HEK293 (cell line): ENCODE measurements around the gene ACSL3.

Source experiments
- CTCF ChIA-PET: fragments of 350-600 bp; formaldehyde crosslinking; extraction: SDS; loops from one replicate; lab custom pipeline; 2021; ENCODE audit warnings: antibody characterized with exemption; lab: Yijun Ruan, JAX
- POLR2A ChIA-PET: fragments of 300-600 bp; formaldehyde crosslinking; extraction: SDS; loops from one replicate; lab custom pipeline; 2020; ENCODE audit warnings: antibody characterized with exemption, inconsistent platforms; lab: Yijun Ruan, JAX
- H3K27ac ChIP-seq: fragments of 200-500 bp; sonication (Bioruptor generic); 2 replicates; pipeline ENCODE4 v1.5.1; 2014; ENCODE audit warnings: low read depth, low read length, control low read depth, inconsistent platforms; ENCODE audit errors: extremely low read depth
- H3K36me3 ChIP-seq, 2 experiments: fragments of 200-500 bp in 1 of 2; sonication (Bioruptor generic) in 1 of 2; 1 replicate in 1 of 2; 2 replicates in 1 of 2; pipeline ENCODE4 v1.5.1; 2014 to 2017; ENCODE audit warnings: inconsistent platforms in 2 of 2, low read length in 2 of 2; ENCODE audit not compliant: control insufficient read depth in 2 of 2, insufficient read depth in 1 of 2
- H3K4me1 ChIP-seq: fragments of 200-500 bp; sonication (Bioruptor generic); 2 replicates; pipeline ENCODE4 v1.5.1; 2014; ENCODE audit warnings: mild to moderate bottlenecking, low read length, inconsistent platforms; ENCODE audit not compliant: control insufficient read depth, insufficient read depth
- H3K4me3 ChIP-seq: 2 replicates; pipeline ENCODE4 v1.5.1; 2011; ENCODE audit warnings: low read depth, mild to moderate bottlenecking, control low read depth, low read length, moderate library complexity
- H3K9me3 ChIP-seq: fragments of 200-500 bp; sonication (Bioruptor generic); 2 replicates; pipeline ENCODE4 v1.5.1; 2014; ENCODE audit warnings: low read depth, low read length, inconsistent platforms; ENCODE audit not compliant: control insufficient read depth, insufficient read depth
- MZF1 ChIP-seq: fragments of 450-650 bp; formaldehyde crosslinking; IDR thresholded peaks from 2 replicates; pipeline ENCODE4 v1.5.1; 2017; ENCODE audit warnings: missing biosample characterization, missing genetic modification characterization, borderline replicate concordance
- PATZ1 ChIP-seq: fragments of 450-650 bp; formaldehyde crosslinking; IDR thresholded peaks from 2 replicates; pipeline ENCODE4 v1.5.1; 2016; ENCODE audit warnings: missing biosample characterization, missing genetic modification characterization
- PBX3 ChIP-seq: sonication (generic); formaldehyde crosslinking; IDR thresholded peaks from 2 replicates; pipeline ENCODE4 v1.8.1; 2022; ENCODE audit warnings: mild to moderate bottlenecking, moderate library complexity, missing genetic modification reagents
- SP2 ChIP-seq: fragments of 450-650 bp; formaldehyde crosslinking; IDR thresholded peaks from 2 replicates; pipeline ENCODE4 v1.5.1; 2016; ENCODE audit warnings: missing biosample characterization, missing genetic modification characterization
- TSHZ1 ChIP-seq: fragments of 450-650 bp; formaldehyde crosslinking; IDR thresholded peaks from 2 replicates; pipeline ENCODE4 v1.5.1; 2016; ENCODE audit warnings: missing biosample characterization, missing genetic modification characterization, borderline replicate concordance
- ZBTB48 ChIP-seq: fragments of 450-650 bp; formaldehyde crosslinking; IDR thresholded peaks from 2 replicates; pipeline ENCODE4 v1.5.1; 2016; ENCODE audit warnings: missing biosample characterization, missing genetic modification characterization
- ZNF112 ChIP-seq: fragments of 450-650 bp; formaldehyde crosslinking; IDR thresholded peaks from 2 replicates; pipeline ENCODE4 v1.5.0; 2017; ENCODE audit warnings: missing biosample characterization, missing genetic modification characterization
- ZNF155 ChIP-seq: fragments of 450-650 bp; formaldehyde crosslinking; IDR thresholded peaks from 2 replicates; pipeline ENCODE4 v1.5.1; 2016; ENCODE audit warnings: missing biosample characterization, missing genetic modification characterization
- ZNF23 ChIP-seq: fragments of 450-650 bp; formaldehyde crosslinking; IDR thresholded peaks from 2 replicates; pipeline ENCODE4 v1.5.1; 2016; ENCODE audit warnings: missing biosample characterization, missing genetic modification characterization, borderline replicate concordance
- ZNF239 ChIP-seq: fragments of 450-650 bp; formaldehyde crosslinking; IDR thresholded peaks from 2 replicates; pipeline ENCODE4 v1.5.1; 2016; ENCODE audit warnings: missing biosample characterization, missing genetic modification characterization
- ZNF26 ChIP-seq: fragments of 450-650 bp; formaldehyde crosslinking; IDR thresholded peaks from 2 replicates; pipeline ENCODE4 v1.5.1; 2016; ENCODE audit warnings: missing biosample characterization, missing genetic modification characterization
- ZNF280D ChIP-seq: fragments of 450-650 bp; formaldehyde crosslinking; IDR thresholded peaks from 2 replicates; pipeline ENCODE4 v1.5.1; 2016; ENCODE audit warnings: missing biosample characterization, missing genetic modification characterization
- ZNF366 ChIP-seq: fragments of 450-650 bp; formaldehyde crosslinking; conservative IDR thresholded peaks from 2 replicates; pipeline ENCODE4 v1.5.1; 2016; ENCODE audit warnings: missing biosample characterization, missing genetic modification characterization
- ZNF398 ChIP-seq: fragments of 450-650 bp; formaldehyde crosslinking; IDR thresholded peaks from 2 replicates; pipeline ENCODE4 v1.5.1; 2017; ENCODE audit warnings: missing biosample characterization, missing genetic modification characterization
- ZNF626 ChIP-seq: fragments of 450-650 bp; sonication (Bioruptor Pico); formaldehyde crosslinking; IDR thresholded peaks from 2 replicates; pipeline ENCODE4 v1.5.1; 2018; ENCODE audit warnings: missing biosample characterization, missing genetic modification characterization, inconsistent platforms
- ZNF707 ChIP-seq: fragments of 450-650 bp; formaldehyde crosslinking; IDR thresholded peaks from 2 replicates; pipeline ENCODE4 v1.5.1; 2016; ENCODE audit warnings: missing biosample characterization, missing genetic modification characterization

The ACSL3 gene

GRCh38 chr2:222928335-222928734 lies 67.5 kb downstream of the ACSL3 start:
- Histone ChIP-seq H3K4me1 (no peaks in the 10 kb centered on the region), H3K27ac (no peak overlapping the region), H3K36me3 (peaks cover 53 to 60% of the 10 kb centered on the region in 2 experiments), H3K9me3 (no peaks in the 10 kb centered on the region), H3K4me3 (no peak overlapping the region)
- no peak for TF ChIP-seq ZNF239
- TF ChIP-seq ZBTB48 (tag by site-specific recombination), result no peak
- TF ChIP-seq ZNF280D (tag by site-specific recombination), result no peak
- no peak for TF ChIP-seq PBX3 (CRISPR knock-in tag)
- TF ChIP-seq SP2 (tag by site-specific recombination), result no peak
- TF ChIP-seq ZNF366 (tag by site-specific recombination), result no peak
- TF ChIP-seq PATZ1, result no peak
- TF ChIP-seq ZNF155 (tag by site-specific recombination), result no peak
- TF ChIP-seq ZNF26 (tag by site-specific recombination), result no peak
- no peak for TF ChIP-seq ZNF112
- no peak for TF ChIP-seq ZNF626 (tag by site-specific recombination)
- TF ChIP-seq MZF1 (tag by site-specific recombination), result no peak
- no peak for TF ChIP-seq ZNF398 (tag by site-specific recombination)
- ChIA-PET POLR2A (no interaction called here), CTCF (interaction anchor here (0.6 to 1.7 kb wide), 4 partner anchors 11 to 490 kb away, joined by 3 to 8 read pairs (median 4); no protein-coding TSS in a partner anchor)

GRCh38 chr2:222930862-222931261 lies 70.0 kb downstream of the ACSL3 start:
- no peak overlapping the region for H3K4me3 ChIP-seq
- no peak for TF ChIP-seq ZNF23 (tag by site-specific recombination)
- no peak for TF ChIP-seq TSHZ1 (tag by site-specific recombination)
- TF ChIP-seq ZNF707 (tag by site-specific recombination), result no peak
- ChIA-PET POLR2A (no interaction called here), CTCF (interaction anchor here (0.5 to 1.3 kb wide), 5 partner anchors 8 to 47 kb away, joined by 3 to 5 read pairs (median 4); no protein-coding TSS in a partner anchor)
- H3K9me3 ChIP-seq, result no peaks in the 10 kb centered on the region
- no peak overlapping the region for H3K27ac ChIP-seq
- peaks cover 59 to 63% of the 10 kb centered on the region in 2 experiments for H3K36me3 ChIP-seq
- no peaks in the 10 kb centered on the region for H3K4me1 ChIP-seq
